ENCODE results near the gene STEAP3.

DNA sequence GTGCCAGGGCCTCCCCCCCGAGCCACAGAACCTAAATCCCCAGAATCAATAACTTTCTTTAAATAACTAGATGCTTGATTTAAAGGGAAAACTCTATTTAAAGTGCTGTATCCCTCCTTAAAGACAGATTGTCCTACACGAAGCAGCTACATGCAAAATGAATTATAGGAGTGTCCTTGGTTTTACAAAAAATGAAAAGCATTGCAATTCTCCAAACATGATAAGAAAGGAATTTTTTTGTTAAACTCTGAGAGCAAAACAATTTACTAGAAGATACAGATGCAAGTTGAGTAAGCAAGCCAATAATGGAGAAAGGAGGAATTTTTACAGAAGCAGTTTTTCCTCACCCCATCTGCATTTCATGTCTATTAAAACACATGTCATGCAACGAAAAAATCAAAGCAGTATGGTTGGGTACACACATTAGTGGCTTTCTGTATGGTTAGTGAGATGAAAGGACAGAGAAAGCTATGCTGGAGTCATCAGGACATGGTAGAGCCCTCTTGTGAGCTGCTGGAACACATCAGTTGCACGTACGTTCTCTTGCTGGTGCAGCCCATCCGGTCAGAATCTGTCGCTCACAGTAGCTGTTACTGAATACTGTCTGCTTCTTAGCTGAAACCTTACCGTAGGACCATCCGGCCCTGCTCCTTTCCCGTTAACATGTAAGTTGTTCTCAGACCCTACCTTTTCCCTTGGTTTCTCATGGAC lies 25.9 kb upstream of the STEAP3 start:
- TF ChIP-seq, protein P1, sequence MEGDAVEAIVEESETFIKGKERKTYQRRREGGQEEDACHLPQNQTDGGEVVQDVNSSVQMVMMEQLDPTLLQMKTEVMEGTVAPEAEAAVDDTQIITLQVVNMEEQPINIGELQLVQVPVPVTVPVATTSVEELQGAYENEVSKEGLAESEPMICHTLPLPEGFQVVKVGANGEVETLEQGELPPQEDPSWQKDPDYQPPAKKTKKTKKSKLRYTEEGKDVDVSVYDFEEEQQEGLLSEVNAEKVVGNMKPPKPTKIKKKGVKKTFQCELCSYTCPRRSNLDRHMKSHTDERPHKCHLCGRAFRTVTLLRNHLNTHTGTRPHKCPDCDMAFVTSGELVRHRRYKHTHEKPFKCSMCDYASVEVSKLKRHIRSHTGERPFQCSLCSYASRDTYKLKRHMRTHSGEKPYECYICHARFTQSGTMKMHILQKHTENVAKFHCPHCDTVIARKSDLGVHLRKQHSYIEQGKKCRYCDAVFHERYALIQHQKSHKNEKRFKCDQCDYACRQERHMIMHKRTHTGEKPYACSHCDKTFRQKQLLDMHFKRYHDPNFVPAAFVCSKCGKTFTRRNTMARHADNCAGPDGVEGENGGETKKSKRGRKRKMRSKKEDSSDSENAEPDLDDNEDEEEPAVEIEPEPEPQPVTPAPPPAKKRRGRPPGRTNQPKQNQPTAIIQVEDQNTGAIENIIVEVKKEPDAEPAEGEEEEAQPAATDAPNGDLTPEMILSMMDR (IDR thresholded peaks at IDR 0.05) = no peak
- TF ChIP-seq POLR2A (IDR thresholded peaks at IDR 0.05) = no peak

Data from body of pancreas (tissue), 4 donors.